Hematopoietic multipotent progenitor cell (in vitro differentiated cells): ENCODE measurements around the gene SH3PXD2A. TPM values are rescaled to one million over a fixed set of nuclear protein-coding genes. Genes with fewer than 3 reads are reported as not detected.
A peak's percentile ranks its signal among the peaks of the same experiment; 100 is the strongest.

Source experiments
- DNase-seq, 3 donors: peaks; one replicate each; pipeline ENCODE4 v3.0.0-alpha.2; 2011 to 2015; ENCODE audit warnings: low read depth in 2 of 3, low spot score in 2 of 3
- total RNA-seq: library from RNA; depleted of rRNA; stranded (reverse); fragments of >200 nt; gene quantifications from one replicate; pipeline ENCODE4 v1.2.3, GENCODE V29; 2012

Gene SH3PXD2A
- total RNA-seq, 1 donor = 2.7 TPM

DNA sequence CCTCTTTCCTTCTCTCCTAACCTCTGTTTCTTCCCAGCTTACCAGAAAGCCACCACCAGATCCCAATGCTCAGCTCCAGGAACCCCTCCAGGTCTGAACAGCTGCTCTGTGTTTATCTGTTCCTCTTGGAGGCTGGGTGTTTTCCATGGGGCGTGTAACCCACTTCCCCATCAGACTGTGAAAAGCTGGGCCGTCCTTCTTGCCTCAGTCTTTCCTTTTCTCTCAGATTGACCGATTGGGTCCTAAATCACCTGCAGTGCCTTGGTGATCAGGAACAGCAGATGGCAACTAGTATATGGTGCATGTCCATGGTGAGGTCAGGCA lies 4.8 kb downstream of the SH3PXD2A start:
- DNase-seq = no peak

DNA sequence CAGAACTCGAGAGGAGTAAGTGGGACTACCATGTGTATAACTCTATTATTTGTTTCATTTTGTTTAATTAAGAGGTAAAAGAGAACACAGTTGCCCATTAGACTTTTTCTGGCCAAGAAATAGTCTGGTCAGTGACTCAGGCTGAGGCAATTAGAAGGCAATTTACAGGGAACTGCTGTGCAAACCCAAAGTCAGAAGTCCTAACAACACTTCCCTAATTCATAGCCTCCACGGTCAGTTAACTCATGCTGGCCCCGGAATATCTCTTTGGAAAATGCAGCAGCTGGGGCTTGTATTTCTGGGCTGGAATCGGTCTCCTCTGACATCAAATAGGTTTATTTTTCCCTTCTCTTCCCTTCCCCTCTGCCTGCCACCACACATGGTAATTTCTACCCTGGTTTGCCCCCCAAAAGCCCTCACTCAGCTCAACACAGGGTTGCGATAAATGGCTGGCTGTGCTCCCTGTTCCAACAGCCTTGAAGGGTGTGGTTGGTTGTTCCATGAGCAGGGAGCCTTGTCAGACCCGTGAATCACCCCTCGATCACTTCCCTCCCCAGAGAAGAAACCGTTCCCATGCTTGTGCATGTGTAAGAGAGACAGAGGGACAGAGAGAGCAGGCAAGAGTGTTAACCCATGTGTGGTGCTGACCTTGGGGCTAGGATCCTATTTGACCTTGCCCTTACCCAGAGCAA lies 5.3 kb downstream of the SH3PXD2A start:
- DNase-seq = no peak

DNA sequence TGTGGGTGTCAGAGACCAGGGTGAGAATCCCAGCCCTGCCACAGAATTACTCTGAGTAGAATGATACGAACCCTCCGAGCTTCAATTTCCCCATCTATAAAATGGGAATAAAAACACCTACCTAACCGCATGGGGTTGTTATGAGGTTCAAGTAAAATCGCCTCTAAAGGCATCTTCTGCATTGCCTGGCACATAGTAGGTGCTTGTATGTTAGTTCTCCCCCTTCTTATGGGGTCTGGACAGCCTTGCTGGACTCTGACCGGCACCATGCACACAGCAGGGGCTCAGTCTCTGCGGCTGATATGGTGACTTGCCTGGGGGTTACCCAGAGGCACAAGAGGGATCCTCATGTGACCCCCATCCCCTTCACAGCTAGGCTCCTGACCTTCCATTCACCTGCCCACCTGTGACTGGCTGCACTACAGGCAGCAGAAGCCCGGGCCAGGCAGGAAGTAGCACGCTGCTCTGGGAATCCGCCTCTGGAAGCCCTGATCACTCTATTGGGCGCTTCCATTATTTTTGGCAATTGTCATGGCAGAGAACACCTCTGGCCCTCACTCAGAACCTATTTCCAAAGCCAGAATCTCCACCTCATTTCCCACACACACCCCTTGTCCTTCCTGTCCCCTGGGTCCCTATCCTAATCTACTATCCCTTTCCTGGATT lies 6.0 kb downstream of the SH3PXD2A start:
- DNase-seq = no peak

DNA sequence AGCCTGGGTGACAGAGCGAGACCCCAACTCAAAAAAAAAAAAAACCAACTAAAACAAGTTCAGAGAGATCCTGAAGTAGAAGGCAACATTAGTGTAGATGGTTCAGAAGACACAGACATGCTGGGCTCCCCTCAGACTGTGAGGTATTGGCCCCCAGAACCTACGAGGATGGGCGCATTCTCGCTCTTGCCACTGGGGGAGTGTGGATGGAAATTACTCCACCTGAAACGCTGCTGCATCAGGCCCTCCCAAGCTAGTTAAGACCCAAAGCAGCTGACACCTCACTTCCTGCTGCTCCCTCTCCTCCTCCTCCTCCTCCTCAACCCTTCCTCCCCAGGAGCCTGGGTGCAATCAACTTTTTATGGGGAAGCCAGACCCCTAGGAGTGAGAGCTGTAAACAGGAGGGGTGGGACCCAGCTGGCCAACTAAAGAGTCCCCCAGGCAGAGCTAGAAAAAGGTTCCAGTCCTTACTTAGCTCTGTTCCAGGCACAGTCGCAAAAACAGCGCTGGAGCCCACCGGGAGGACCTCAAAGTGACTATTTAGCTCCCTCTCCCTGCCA lies 7.4 kb downstream of the SH3PXD2A start:
- peak in 2 of 3 donors; percentile 29 to 48 for DNase-seq

DNA sequence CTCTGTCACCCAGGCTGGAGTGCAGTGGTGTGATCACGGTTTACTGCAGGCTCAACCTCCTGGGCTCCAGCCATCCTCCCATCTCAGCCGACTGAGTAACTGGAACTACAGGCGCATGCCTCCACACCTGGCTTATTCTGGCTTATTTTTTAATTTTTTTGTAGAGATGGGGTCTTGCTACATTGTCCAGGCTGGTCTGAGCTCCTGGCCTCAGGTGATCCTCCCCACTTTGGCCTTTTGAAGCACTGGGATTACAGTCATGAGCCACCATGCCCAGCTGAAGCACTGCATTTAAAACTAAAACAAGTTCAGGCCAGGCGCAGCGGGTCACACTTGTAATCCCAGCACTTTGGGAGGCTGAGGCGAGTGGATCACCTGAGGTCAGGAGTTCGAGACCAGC lies 8.0 kb downstream of the SH3PXD2A start:
- no peak for DNase-seq

DNA sequence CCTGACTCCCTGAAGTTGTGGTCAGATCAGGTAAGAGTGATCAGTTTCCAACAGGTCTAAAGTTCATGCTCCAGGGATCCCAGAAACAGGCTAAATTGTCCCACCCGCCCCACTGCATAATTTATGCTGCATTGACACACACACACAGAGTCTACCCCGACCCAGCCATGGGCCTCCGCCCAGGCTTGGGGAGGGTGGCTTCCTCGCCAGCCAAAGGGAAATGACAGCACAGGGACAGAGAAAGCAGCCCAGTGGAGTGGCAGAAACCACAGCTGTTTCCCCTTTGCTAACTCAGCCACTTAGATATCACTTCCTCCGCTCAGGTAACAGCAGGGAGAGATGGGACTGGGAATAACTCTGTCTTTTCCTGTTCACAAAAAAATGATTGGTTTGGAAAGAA lies 9.4 kb downstream of the SH3PXD2A start:
- peak in 2 of 3 donors; percentile 62 to 78 for DNase-seq

DNA sequence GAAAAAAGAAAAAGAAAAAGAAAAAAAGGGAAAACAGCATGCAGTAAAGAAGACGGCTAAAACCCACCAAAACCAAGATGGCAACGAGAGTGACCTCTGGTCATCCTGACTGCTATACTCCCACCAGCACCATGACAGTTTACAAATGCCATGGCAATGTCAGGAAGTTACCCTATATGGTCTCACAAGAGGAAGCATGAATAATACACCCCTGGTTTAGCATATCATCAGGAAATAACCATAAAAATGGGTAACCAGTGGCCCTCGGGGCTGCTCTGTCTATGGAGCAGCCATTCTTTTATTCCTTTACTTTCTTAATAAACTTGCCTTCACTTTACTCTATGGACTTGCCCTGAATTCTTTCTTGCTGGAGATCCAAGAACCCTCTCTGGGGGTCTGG lies 10.0 kb downstream of the SH3PXD2A start:
- DNase-seq = peak in 2 of 3 donors; percentile 19 to 25

DNA sequence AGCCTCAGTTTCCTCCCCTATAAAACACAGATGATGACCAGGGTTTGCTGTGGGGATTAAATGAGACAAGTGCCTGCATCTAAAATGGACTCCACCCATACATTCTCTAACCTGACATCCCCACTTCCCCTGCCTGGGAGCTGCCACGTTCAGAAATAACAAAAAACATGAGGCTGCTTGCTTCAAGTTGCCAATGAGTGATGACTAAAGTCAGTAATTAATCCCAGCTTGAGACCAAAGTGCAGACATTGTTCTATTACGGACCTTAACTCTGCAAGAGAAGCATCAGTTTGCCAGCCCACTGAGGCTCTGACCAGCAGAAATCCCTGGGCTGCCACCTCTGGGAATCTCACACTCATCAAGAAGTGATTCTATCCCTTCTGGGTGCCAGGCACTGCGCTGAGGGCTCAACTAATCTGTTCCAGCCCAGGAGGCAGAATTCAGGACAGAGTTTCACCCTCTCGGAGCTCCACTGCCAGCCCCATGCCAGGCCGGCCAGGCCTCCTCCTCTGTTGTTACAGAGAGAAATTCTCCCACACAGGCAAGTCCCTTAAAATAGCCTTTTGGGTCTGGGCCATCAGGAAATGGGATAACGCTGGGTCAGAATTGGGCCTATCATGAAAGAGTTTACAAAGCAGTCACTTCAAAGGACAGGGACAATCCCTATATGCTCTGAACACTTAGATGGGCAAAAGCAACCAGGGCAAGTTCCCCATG lies 11.4 kb downstream of the SH3PXD2A start:
- no peak for DNase-seq

DNA sequence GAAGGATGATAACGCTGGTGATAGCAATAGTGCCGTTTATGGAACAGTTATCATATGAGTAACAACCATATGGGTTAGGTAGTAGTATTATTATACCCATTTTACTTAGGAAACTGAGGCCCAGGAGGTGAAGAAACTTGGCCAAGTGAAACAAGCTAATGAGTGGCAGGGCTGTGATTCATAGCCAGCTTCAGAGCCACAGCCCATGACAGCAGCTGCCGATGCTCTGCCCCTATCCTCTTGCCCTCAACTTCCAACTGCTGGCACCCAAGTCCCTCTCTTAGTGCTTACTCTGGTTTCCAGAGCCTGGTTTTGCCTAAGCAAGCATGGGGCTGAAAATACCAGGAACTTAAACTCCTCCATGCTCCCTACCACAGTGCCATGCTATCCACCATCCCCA lies 12.3 kb downstream of the SH3PXD2A start:
- DNase-seq = no peak

DNA sequence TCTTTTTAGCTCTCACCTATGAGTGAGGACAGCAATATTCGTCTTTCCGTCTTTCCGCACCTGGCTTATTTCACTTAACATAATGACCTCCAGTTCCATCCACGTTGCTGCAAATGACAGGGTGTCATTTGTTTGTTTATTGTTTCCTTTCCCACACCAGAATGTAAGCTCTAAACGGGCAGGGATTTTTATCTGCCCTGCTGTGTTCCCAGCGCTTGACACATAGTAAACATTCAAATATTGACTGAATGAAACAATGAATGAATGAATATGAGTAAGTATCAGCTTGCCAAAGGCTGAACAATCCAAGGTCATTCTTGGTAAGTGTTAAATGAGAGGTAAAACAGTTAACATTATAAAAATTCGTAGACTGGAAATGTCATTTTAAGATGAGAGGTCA lies 12.8 kb downstream of the SH3PXD2A start:
- DNase-seq = no peak

DNA sequence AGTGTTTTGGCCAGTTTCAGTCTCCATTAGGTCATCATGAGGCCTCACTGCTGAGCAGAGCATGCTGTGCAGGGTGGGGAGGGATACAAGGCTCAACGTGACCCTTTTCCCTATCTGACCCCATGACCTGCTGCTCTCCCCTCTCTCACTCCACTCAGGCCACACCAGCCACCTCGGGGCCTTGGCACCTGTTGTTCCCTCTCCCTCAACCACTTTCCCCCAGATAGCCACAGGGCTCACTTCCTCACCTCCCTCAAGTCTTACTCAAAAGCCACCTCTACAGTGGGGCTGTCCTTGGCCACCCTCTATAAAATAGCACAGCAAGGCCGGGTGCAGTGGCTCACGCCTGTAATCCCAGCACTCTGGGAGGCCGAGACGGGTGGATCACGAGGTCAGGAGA lies 13.9 kb downstream of the SH3PXD2A start:
- no peak for DNase-seq

DNA sequence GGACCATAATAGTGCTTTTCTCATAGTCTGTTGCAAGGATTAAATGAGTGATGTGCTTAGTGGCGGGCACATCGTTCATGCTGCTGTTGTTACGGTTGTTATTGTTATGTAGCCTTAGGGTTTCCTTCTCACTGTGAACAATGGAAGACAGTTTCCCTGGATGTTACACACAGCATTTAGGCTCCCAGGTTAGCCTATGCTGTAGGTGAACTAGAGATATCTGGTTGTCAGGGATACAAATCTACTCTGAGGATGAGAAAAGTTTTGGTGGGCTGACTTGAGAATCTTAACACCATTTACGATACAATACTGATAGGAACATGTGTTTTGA lies 14.7 kb downstream of the SH3PXD2A start:
- DNase-seq = no peak

DNA sequence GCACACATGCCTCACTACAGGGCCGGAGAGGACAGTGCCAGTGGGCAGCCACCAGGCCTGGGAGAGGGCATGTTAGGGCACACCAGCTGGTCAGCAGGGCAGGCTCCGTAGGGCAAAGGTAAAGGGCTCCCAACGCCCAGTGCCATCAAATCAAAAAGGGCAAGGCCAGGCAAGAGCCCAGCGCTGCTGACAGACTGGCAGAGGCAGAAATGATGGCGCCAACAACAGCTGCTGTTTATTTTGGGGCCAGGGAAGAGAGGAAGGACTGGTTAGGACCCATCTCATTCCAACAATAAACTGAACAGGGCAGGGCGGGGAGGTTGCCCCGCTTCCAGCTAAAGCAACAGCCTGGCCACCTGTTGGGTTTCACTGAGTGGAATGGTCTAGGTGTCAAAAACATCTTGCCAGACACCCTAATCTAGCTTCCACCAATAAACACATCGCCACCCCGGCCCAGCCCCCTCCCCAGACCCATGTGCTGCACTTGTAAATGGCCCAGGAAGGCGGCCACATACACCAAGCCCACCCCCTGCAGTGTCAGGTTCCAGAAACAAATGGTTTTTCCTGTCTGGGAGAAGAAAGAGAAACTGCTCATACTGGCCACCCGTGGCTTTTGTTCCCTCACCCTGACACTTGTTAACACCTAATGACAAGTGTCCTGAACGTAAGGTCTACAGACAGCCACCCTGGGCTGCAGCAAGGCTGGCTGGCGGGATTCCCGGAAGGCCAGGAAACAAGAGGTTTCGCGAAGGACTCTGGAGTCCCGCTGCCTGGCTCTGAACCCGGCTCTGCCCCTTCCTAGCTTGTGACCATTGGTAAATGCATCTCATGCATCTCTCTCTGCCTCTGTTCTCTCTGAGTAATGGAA lies 15.3 kb downstream of the SH3PXD2A start:
- DNase-seq = no peak

DNA sequence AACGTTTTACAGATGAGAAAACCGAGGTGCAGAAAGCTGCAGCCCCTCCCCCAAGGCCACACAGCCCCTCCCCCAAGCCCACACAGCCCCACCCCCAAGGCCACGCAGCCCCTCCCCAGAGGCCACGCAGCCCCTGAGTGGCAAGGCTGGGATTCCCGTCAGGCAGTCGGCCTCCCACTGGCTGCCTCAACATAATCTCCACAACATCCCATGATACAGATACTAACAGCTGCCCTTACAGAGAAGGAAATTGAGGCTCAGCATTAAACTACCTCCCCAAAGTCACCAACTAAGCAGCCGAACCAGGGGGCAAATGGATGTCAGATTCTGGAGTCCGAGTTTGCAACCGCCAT lies 15.9 kb downstream of the SH3PXD2A start:
- DNase-seq = no peak

DNA sequence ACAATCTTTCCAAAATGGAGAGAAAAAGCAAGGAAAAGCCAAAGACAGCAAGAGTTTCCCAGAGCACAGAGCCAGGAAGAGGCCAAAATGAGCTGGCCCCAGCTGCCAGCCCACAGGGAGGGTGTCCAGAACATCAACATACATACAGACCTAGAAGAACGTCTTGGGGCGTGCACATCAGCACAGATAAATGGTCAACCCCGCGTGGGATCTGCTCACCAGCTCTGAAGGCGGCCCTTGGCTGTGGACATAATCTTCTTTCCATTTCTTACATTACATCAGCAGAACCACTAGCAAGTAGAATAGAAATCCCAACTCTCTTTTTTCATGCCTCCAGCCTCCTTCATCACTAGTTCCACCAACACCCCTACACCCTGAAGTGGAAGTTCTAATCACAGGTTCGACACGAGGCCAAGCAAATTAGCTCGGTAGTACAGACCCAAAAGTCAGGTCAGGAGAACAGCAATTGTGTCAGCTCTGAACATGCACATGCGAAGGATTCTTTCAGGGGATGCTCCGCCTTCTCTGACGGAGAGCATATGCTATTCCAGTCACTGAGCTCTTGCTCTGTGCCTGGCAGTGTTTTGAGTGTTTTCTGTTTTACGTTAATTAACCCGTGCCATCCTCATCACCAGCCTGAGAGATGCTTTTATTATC lies 16.4 kb downstream of the SH3PXD2A start:
- DNase-seq = no peak

DNA sequence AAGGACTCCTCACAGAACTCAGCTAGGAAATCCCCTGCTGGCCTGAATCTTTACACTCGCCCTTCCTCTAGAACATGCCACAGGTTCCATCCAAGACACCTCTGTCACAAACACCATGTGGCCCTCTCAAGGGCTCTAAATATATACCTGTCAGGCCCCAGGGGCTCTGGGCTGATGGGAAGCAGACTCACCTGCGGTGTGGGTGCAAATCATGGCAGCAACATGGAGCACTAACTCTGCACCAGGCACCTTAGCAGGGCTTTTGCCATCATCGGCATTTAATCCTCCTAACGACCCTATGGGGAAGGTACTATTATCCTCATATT lies 17.3 kb downstream of the SH3PXD2A start:
- no peak for DNase-seq

DNA sequence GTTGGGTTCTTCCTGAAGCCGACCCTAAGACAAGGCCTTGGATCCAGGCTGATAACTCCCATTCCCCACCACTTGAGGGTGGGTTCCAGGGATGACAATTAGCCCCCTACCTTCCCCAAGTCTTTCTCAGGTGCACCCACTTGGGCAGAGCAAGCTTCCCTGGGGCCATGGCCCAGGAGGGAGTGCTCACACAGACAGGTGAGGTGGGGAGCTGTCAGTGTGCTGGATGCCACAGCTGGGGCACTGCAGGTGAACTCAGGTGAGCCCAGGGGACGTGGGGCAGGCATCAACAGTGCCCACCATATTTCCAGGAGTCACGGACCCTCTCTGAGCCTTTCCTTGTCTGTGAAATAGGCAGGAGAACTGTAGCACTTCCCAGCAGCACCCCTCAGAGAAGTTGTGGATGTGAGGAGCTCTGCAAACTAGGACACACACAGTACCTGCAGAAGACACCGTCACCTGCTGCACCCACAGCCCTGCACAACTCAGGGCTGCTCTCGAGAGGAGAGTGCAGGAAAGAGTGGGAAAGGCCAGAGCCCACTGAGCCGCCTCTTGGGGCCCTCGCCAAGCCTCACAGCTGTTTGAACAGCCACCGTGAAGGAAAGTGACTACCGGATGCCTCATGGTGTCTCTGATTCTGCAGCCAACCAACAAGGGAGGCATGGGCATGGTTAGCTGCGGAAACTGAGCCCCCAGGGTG lies 17.9 kb downstream of the SH3PXD2A start:
- DNase-seq = no peak

DNA sequence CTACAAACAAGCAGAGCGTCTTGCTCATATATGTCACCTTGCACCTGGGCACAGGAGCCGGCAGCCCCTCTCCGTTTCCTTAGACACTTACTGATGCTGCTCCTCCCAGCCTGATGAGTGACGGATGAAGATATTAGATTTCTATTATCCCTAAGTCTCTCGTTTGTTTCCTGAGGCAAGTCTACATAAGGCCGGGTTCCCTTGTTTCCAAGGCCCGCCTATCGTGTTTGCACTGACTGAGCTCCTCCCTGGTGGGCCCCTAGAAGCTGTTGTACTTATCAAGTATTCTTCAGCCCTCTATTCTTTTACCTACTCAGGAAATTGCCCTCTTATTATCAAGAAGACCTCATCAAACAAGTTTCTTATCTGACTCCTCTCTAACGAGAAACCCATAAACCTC lies 18.5 kb downstream of the SH3PXD2A start:
- no peak for DNase-seq

DNA sequence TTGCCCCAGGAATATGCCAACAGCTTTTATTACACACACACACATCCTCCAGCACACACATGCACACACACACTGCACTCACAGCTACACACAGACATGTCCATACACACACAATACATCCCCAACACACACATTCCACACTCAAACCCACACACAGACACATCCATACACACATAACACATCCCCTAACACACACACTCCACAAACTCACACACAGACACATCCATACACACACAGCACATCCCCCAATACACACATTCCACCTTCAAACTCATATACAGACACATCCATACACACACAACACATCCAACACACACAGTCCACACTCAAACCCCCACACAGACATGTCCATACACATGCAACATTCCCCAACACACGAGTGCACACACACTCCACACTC lies 19.1 kb downstream of the SH3PXD2A start:
- no peak for DNase-seq
